GM12874 (cell line): ENCODE measurements around the gene ARMC7.

Experiments
- TF ChIP-seq, protein P1 (sequence below): IDR thresholded peaks from 2 replicates; pipeline ENCODE4 v1.5.1; 2011; ENCODE audit warnings: low read depth, mild to moderate bottlenecking, control low read depth, low read length, moderate library complexity; ENCODE audit not compliant: insufficient read depth

The ARMC7 gene

GRCh38 chr17:75109407-75110233 lies at the start of gene ARMC7:
Gene ARMC7 (plus strand): TSS chr17:75109969. CDS start chr17:75110289, 320 bp downstream.
- TF ChIP-seq, protein P1, sequence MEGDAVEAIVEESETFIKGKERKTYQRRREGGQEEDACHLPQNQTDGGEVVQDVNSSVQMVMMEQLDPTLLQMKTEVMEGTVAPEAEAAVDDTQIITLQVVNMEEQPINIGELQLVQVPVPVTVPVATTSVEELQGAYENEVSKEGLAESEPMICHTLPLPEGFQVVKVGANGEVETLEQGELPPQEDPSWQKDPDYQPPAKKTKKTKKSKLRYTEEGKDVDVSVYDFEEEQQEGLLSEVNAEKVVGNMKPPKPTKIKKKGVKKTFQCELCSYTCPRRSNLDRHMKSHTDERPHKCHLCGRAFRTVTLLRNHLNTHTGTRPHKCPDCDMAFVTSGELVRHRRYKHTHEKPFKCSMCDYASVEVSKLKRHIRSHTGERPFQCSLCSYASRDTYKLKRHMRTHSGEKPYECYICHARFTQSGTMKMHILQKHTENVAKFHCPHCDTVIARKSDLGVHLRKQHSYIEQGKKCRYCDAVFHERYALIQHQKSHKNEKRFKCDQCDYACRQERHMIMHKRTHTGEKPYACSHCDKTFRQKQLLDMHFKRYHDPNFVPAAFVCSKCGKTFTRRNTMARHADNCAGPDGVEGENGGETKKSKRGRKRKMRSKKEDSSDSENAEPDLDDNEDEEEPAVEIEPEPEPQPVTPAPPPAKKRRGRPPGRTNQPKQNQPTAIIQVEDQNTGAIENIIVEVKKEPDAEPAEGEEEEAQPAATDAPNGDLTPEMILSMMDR = no peak

DNA sequence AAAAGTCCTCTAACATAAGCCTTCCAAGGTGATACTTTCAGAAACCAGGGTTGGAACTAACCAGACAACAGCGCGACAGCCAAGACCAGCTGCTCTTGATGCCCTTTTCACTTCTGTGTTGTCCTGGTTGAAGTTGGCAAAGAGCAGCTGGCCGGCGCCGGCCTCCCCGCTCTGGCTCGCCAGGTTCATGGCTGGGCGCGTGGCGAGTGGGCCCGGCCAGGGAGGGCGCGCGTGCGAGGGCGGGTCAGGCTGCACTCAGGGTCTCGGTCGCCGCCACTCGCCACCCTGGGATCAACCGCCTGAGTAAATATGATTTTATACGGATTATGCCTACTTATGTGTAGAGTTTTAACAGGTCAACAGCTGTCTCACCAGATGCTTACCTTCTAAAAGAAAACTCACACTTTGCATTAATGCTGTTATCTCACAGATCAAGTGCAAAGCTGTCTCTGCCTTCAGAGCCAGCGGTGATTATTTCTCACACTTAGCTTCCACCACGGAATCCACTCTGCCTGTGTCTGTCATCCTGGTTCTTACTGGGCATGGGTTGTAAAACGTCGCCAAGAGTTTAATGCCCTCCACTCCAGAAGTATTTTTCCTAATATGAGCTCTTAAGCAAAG lies 49.2 kb upstream of the ARMC7 start:
- TF ChIP-seq, protein P1 = no peak

GRCh38 chr17:75061055-75061438 lies 48.7 kb upstream of the ARMC7 start:
- TF ChIP-seq, protein P1 = no peak

- TF ChIP-seq, protein P1 = no peak
Observed at GRCh38 chr17:75061618-75062017, 48.2 kb upstream of the ARMC7 start.

GRCh38 chr17:75063201-75063600 lies 46.6 kb upstream of the ARMC7 start:
- TF ChIP-seq, protein P1 = no peak

- TF ChIP-seq, protein P1 = no peak
Observed at GRCh38 chr17:75063626-75064025, 46.1 kb upstream of the ARMC7 start.

GRCh38 chr17:75064040-75064439 lies 45.7 kb upstream of the ARMC7 start:
- TF ChIP-seq, protein P1 = no peak
